Measurements from ENCODE around the gene RIPOR3.
"Not testable (repeated sequence)": the region's sequence is repeated elsewhere in the genome, so short reads cannot be mapped to it uniquely, and the experiment has no call there.

The RIPOR3 gene

GRCh38 chr20:50682947-50683530, 8.3 kb downstream of the RIPOR3 start:
- no peak overlapping the region for H3K9ac ChIP-seq (ENCODE audit: low read length)
- H3K27ac ChIP-seq (ENCODE audit: low read length) = no peak overlapping the region
- no peaks in the 10 kb centered on the region for H3K4me1 ChIP-seq (ENCODE audit: control insufficient read depth, low read depth, low read length)
- H3K9me3 ChIP-seq (ENCODE audit: control insufficient read depth, low read depth, low read length) = no peaks in the 10 kb centered on the region
- H3K27me3 ChIP-seq (ENCODE audit: control insufficient read depth, insufficient read depth, low read length) = no peaks in the 10 kb centered on the region
- no peaks in the 10 kb centered on the region for H3K36me3 ChIP-seq (ENCODE audit: control insufficient read depth, low read depth, low read length)
- H3K4me3 ChIP-seq (ENCODE audit: low read length) = no peak overlapping the region

DNA sequence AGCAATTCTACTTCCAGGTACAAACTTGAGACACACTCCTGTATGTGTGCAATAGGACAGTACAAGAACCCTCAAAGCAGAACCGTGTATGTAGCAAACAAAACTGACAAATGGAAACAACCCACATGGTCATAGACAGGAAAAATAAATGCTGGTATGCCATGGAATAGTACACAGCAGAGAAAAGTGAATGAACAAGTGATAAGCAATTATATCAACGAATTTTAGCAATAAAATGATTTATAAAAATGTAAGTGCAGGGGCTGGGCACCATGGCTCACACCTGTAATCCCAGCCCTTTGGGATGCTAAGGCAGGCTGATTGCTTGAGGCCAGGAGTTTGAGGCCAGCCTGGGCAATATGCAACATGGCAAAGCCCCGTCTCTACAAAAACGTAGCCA, 9.3 kb downstream of the RIPOR3 start:
- H3K4me3 ChIP-seq (ENCODE audit: low read length) = no peak overlapping the region
- no peak overlapping the region for H3K27ac ChIP-seq (ENCODE audit: low read length)

GRCh38 chr20:50681359-50682064, 9.8 kb downstream of the RIPOR3 start:
- no peaks in the 10 kb centered on the region for H3K9me3 ChIP-seq (ENCODE audit: control insufficient read depth, low read depth, low read length)
- no peak overlapping the region for H3K9ac ChIP-seq (ENCODE audit: low read length)
- no peaks in the 10 kb centered on the region for H3K27me3 ChIP-seq (ENCODE audit: control insufficient read depth, insufficient read depth, low read length)
- H3K27ac ChIP-seq (ENCODE audit: low read length) = no peak overlapping the region
- no peak overlapping the region for H3K4me3 ChIP-seq (ENCODE audit: low read length)
- no peaks in the 10 kb centered on the region for H3K4me1 ChIP-seq (ENCODE audit: control insufficient read depth, low read depth, low read length)
- H3K36me3 ChIP-seq (ENCODE audit: control insufficient read depth, low read depth, low read length) = no peaks in the 10 kb centered on the region

More for the DNA sequence above, 9.3 kb downstream of the RIPOR3 start:
- H3K36me3 ChIP-seq (ENCODE audit: control insufficient read depth, low read depth, low read length) = no peaks in the 10 kb centered on the region
- H3K4me1 ChIP-seq (ENCODE audit: control insufficient read depth, low read depth, low read length) = no peaks in the 10 kb centered on the region
- no peak overlapping the region for H3K9ac ChIP-seq (ENCODE audit: low read length)
- H3K9me3 ChIP-seq (ENCODE audit: control insufficient read depth, low read depth, low read length) = no peaks in the 10 kb centered on the region
- H3K27me3 ChIP-seq (ENCODE audit: control insufficient read depth, insufficient read depth, low read length) = no peaks in the 10 kb centered on the region

DNA sequence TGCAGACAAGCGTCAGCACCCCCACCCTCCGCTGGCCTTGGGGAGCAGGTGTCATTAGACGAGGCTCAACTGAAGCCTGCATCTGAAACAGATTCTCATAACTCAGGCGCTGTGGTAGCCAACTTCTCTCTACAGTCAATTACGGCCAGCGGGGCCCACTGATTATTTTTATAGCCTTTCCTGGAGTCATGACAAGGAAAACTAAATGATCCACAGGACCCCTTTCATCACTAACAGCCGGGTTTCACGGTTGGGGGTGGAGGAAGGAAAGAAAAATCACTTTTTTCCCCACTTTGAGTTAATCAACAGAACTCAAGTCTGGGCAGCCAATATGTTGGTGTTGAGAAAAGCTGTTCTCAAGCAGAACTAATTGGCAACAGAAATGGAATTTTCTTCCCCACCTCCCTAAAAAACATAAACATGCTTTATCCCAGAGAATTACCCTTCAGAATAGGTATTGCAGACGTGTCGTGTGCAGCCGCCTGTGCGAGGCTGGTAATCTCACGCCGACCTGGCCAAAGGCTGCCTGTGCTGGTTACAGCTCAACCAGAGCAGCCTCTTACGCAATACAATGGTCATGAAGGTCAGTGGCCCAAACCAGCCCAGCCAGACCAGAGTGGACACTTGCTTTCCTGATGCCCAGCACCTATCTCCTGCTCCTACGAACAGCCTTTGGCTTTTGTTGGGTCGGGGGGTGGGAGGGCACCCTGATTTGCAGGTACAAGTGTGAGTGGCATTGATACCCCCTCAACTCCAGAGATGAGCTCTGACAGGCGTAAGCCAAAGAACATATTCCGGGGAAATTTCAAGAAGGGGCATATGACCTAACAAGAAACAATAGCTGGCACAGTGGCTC, 11.0 kb downstream of the RIPOR3 start:
- Histone ChIP-seq H3K4me3 (ENCODE audit: low read length) (no peak overlapping the region), H3K9ac (ENCODE audit: low read length) (no peak overlapping the region), H3K36me3 (ENCODE audit: control insufficient read depth, low read depth, low read length) (no peaks in the 10 kb centered on the region), H3K27me3 (ENCODE audit: control insufficient read depth, insufficient read depth, low read length) (no peaks in the 10 kb centered on the region), H3K27ac (ENCODE audit: low read length) (no peak overlapping the region), H3K9me3 (ENCODE audit: control insufficient read depth, low read depth, low read length) (no peaks in the 10 kb centered on the region), H3K4me1 (ENCODE audit: control insufficient read depth, low read depth, low read length) (no peaks in the 10 kb centered on the region)

- H3K4me3 ChIP-seq (ENCODE audit: low read length) = no peak overlapping the region
- no peak overlapping the region for H3K9ac ChIP-seq (ENCODE audit: low read length)
- H3K27ac ChIP-seq (ENCODE audit: low read length) = no peak overlapping the region
- H3K9me3 ChIP-seq (ENCODE audit: control insufficient read depth, low read depth, low read length) = no peaks in the 10 kb centered on the region
- H3K4me1 ChIP-seq (ENCODE audit: control insufficient read depth, low read depth, low read length) = no peaks in the 10 kb centered on the region
- H3K27me3 ChIP-seq (ENCODE audit: control insufficient read depth, insufficient read depth, low read length) = no peaks in the 10 kb centered on the region
- H3K36me3 ChIP-seq (ENCODE audit: control insufficient read depth, low read depth, low read length) = no peaks in the 10 kb centered on the region
Measured at GRCh38 chr20:50679753-50680104, 11.6 kb downstream of the RIPOR3 start.

- Histone ChIP-seq H3K27ac (ENCODE audit: low read length) (no peak overlapping the region), H3K27me3 (ENCODE audit: control insufficient read depth, insufficient read depth, low read length) (no peaks in the 10 kb centered on the region), H3K9me3 (ENCODE audit: control insufficient read depth, low read depth, low read length) (no peaks in the 10 kb centered on the region), H3K4me1 (ENCODE audit: control insufficient read depth, low read depth, low read length) (no peaks in the 10 kb centered on the region), H3K36me3 (ENCODE audit: control insufficient read depth, low read depth, low read length) (no peaks in the 10 kb centered on the region), H3K4me3 (ENCODE audit: low read length) (no peak overlapping the region), H3K9ac (ENCODE audit: low read length) (no peak overlapping the region)
Measured at GRCh38 chr20:50678169-50678898, 13.0 kb downstream of the RIPOR3 start.

DNA sequence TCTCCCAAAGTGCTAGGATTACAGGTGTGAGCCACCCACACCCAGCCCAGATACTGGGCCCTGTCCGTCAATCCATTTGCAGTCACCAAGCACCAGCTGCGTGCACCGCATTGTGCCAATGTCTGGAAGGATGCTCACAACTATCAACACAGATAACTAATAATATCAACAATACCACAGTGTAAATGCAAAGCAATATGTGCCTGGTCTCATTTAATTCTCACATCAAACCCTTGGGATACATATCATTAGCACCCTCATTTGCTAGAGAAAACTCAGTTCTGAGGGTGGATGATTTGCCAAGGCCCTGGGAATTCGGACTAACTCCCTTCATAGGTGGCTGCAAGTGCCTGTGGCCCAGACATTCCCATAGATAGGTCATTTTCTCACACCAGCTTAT, 14.5 kb downstream of the RIPOR3 start:
- Histone ChIP-seq H3K9ac (ENCODE audit: low read length) (no peak overlapping the region), H3K27me3 (ENCODE audit: control insufficient read depth, insufficient read depth, low read length) (no peaks in the 10 kb centered on the region), H3K9me3 (ENCODE audit: control insufficient read depth, low read depth, low read length) (no peaks in the 10 kb centered on the region), H3K4me3 (ENCODE audit: low read length) (no peak overlapping the region), H3K36me3 (ENCODE audit: control insufficient read depth, low read depth, low read length) (no peaks in the 10 kb centered on the region), H3K4me1 (ENCODE audit: control insufficient read depth, low read depth, low read length) (no peaks in the 10 kb centered on the region), H3K27ac (ENCODE audit: low read length) (no peak overlapping the region)

DNA sequence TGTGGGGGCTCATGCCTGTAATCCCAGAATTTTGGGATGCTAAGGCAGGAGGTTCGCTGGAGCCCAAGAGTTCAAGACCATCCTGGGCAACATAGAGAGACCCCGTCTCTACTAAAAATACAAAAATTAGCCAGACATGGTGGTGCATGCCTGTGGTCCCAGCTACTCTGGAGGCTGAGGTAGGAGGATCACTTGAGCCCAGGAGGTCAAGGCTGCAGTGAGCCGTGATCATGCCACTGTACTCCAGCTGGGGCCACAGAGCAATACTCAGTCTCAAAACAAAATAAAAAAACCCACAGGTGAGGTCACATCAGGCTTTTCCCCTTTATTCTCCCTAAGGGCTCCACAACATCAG, 15.0 kb downstream of the RIPOR3 start:
- H3K4me1 ChIP-seq (ENCODE audit: control insufficient read depth, low read depth, low read length); H3K4me3 ChIP-seq (ENCODE audit: low read length); H3K27me3 ChIP-seq (ENCODE audit: control insufficient read depth, insufficient read depth, low read length); H3K27ac ChIP-seq (ENCODE audit: low read length); H3K9me3 ChIP-seq (ENCODE audit: control insufficient read depth, low read depth, low read length); H3K9ac ChIP-seq (ENCODE audit: low read length); H3K36me3 ChIP-seq (ENCODE audit: control insufficient read depth, low read depth, low read length): not testable (repeated sequence)

DNA sequence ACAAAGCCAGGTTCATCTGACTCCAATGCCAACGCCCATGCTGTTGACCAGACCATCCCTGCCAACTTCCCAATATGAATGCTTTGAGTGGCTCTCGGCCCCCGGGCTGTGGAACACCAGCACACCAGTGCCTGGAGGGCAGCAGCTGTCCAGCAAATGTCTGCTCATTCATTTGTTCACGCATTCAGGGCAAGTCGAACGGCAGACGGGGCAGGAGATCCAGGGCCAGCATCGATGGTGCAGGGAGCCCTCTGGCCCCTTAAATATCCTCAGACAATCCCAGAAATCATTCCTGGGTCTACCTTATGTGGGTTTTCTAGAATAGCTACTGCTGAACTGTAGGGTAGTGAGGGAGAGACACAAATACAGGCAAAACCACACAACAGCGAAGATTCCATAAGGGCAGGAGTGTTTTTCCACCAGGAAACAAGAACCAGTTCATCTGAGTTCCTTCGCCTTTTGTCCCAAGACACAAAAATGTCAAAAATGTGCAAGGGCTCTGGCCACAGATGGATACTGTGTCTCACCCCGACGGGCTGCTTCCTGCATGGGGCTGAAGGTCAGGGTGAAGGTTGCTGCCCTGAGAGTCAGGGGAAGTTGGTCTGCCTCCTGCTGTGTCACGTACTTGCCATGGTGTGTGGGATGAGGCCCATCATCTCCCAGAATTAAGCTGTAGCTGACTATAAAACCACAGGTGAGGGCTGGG, 15.5 kb downstream of the RIPOR3 start:
- Histone ChIP-seq H3K27me3 (ENCODE audit: control insufficient read depth, insufficient read depth, low read length) (no peaks in the 10 kb centered on the region), H3K9ac (ENCODE audit: low read length) (no peak overlapping the region), H3K9me3 (ENCODE audit: control insufficient read depth, low read depth, low read length) (no peaks in the 10 kb centered on the region), H3K4me1 (ENCODE audit: control insufficient read depth, low read depth, low read length) (no peaks in the 10 kb centered on the region), H3K4me3 (ENCODE audit: low read length) (no peak overlapping the region), H3K27ac (ENCODE audit: low read length) (no peak overlapping the region), H3K36me3 (ENCODE audit: control insufficient read depth, low read depth, low read length) (no peaks in the 10 kb centered on the region)

GRCh38 chr20:50674138-50674825, 17.1 kb downstream of the RIPOR3 start:
- no peak overlapping the region for H3K4me3 ChIP-seq (ENCODE audit: low read length)
- no peak overlapping the region for H3K27ac ChIP-seq (ENCODE audit: low read length)
- H3K9ac ChIP-seq (ENCODE audit: low read length) = no peak overlapping the region
- no peaks in the 10 kb centered on the region for H3K27me3 ChIP-seq (ENCODE audit: control insufficient read depth, insufficient read depth, low read length)
- H3K9me3 ChIP-seq (ENCODE audit: control insufficient read depth, low read depth, low read length) = no peaks in the 10 kb centered on the region
- H3K36me3 ChIP-seq (ENCODE audit: control insufficient read depth, low read depth, low read length) = no peaks in the 10 kb centered on the region
- no peaks in the 10 kb centered on the region for H3K4me1 ChIP-seq (ENCODE audit: control insufficient read depth, low read depth, low read length)

All from iPS-18a (cell line).